AG04449 (cell line): ENCODE results near the gene CCDC112.
"Not testable (repeated sequence)": the region's sequence is repeated elsewhere in the genome, so short reads cannot be mapped to it uniquely, and the experiment has no call there.

Experiments
- CTCF ChIA-PET: fragments of 350-600 bp; formaldehyde crosslinking; extraction: SDS; loops from one replicate; lab custom pipeline; 2021; ENCODE audit warnings: antibody characterized with exemption; lab: Yijun Ruan, JAX
- POLR2A ChIA-PET: fragments of 400-600, 350-600 bp; formaldehyde crosslinking; extraction: SDS; loops from one replicate; lab custom pipeline; 2020; ENCODE audit warnings: antibody characterized with exemption, inconsistent platforms; lab: Yijun Ruan, JAX
- DNase-seq: peaks from one replicate; pipeline ENCODE4 v3.0.0-alpha.2; 2010; ENCODE audit warnings: low read depth, low spot score
- H3K4me3 ChIP-seq: 2 replicates; pipeline ENCODE4 v1.5.1; 2011; ENCODE audit warnings: low read depth, mild to moderate bottlenecking, control low read depth, low read length
- CTCF ChIP-seq: IDR thresholded peaks from one replicate; pipeline ENCODE4 v1.5.1; 2011; ENCODE audit warnings: mild to moderate bottlenecking, moderate library complexity, low read length, control low read depth, inconsistent platforms; ENCODE audit not compliant: insufficient read depth; ENCODE audit errors: missing control alignments

CCDC112 gene

GRCh38 chr5:115264786-115265185, 31.7 kb downstream of the CCDC112 start:
- H3K4me3 ChIP-seq: no peak overlapping the region
- CTCF ChIA-PET: no interaction called here
- TF ChIP-seq CTCF: no peak
- DNase-seq: no peak
- POLR2A ChIA-PET: no interaction called here

GRCh38 chr5:115263078-115263380, 33.4 kb downstream of the CCDC112 start:
- POLR2A ChIA-PET: no interaction called here
- TF ChIP-seq CTCF: no peak
- CTCF ChIA-PET: interaction anchor here (1.4 kb wide), 1 partner anchor 16 kb away, joined by 4 read pairs; no protein-coding TSS in a partner anchor
- no peak for DNase-seq
- H3K4me3 ChIP-seq: peak overlapping the region; percentile 81

GRCh38 chr5:115262321-115263077, 34.0 kb downstream of the CCDC112 start, which contains the start of gene PGGT1B:
Gene PGGT1B (minus strand): TSS chr5:115262877. CDS start chr5:115262851, 26 bp downstream.
- no peak for TF ChIP-seq CTCF
- H3K4me3 ChIP-seq: peak within 1 kb of the TSS; percentile 81
- CTCF ChIA-PET: interaction anchor here (0.6 to 2.1 kb wide), 4 partner anchors 11 to 632 kb away, joined by 3 to 7 read pairs (median 4); no protein-coding TSS in a partner anchor
- DNase-seq: no peak
- POLR2A ChIA-PET: interaction anchor here (0.6 kb wide), 1 partner anchor 1749 kb away, joined by 3 read pairs; the partner anchor contains the start of gene YTHDC2

GRCh38 chr5:115262011-115262320, 34.5 kb downstream of the CCDC112 start:
- no peak for DNase-seq
- POLR2A ChIA-PET: interaction anchor here (0.6 kb wide), 1 partner anchor 1749 kb away, joined by 3 read pairs; the partner anchor contains the start of gene YTHDC2
- H3K4me3 ChIP-seq: peak overlapping the region; percentile 81
- CTCF ChIA-PET: interaction anchor here (0.6 to 2.1 kb wide), 4 partner anchors 11 to 633 kb away, joined by 3 to 7 read pairs (median 4); no protein-coding TSS in a partner anchor
- TF ChIP-seq CTCF: no peak

GRCh38 chr5:115260248-115260647, 36.2 kb downstream of the CCDC112 start:
- no peak for DNase-seq
- CTCF ChIA-PET: interaction anchor here (2.1 kb wide), 1 partner anchor 13 kb away, joined by 7 read pairs; no protein-coding TSS in a partner anchor
- TF ChIP-seq CTCF: no peak
- no peak overlapping the region for H3K4me3 ChIP-seq
- POLR2A ChIA-PET: no interaction called here

GRCh38 chr5:115257981-115258380, 38.5 kb downstream of the CCDC112 start:
- CTCF ChIA-PET: interaction anchor here (0.9 to 1.1 kb wide), 2 partner anchors 11 to 26 kb away, joined by 3 to 7 read pairs; no protein-coding TSS in a partner anchor
- POLR2A ChIA-PET: no interaction called here
- DNase-seq: no peak
- TF ChIP-seq CTCF: no peak
- H3K4me3 ChIP-seq: no peak overlapping the region

GRCh38 chr5:115249379-115249778, 47.1 kb downstream of the CCDC112 start:
- DNase-seq, POLR2A ChIA-PET, H3K4me3 ChIP-seq: not testable (repeated sequence)
- CTCF ChIA-PET: interaction anchor here (1.2 to 9.2 kb wide), 3 partner anchors 12 to 151 kb away, joined by 3 to 100 read pairs (median 10); no protein-coding TSS in a partner anchor
